Stimulated activated CD4-positive, alpha-beta T cell treated with anti-CD3 and anti-CD28 coated beads, Interleukin-15, amount 100 ng/mL, for 24 hours (primary cell): ENCODE measurements around the gene CALM3.

ENCODE experiments used
- DNase-seq: peaks from one replicate; pipeline ENCODE4 v3.0.0-alpha.2; 2020

CALM3 gene

DNA sequence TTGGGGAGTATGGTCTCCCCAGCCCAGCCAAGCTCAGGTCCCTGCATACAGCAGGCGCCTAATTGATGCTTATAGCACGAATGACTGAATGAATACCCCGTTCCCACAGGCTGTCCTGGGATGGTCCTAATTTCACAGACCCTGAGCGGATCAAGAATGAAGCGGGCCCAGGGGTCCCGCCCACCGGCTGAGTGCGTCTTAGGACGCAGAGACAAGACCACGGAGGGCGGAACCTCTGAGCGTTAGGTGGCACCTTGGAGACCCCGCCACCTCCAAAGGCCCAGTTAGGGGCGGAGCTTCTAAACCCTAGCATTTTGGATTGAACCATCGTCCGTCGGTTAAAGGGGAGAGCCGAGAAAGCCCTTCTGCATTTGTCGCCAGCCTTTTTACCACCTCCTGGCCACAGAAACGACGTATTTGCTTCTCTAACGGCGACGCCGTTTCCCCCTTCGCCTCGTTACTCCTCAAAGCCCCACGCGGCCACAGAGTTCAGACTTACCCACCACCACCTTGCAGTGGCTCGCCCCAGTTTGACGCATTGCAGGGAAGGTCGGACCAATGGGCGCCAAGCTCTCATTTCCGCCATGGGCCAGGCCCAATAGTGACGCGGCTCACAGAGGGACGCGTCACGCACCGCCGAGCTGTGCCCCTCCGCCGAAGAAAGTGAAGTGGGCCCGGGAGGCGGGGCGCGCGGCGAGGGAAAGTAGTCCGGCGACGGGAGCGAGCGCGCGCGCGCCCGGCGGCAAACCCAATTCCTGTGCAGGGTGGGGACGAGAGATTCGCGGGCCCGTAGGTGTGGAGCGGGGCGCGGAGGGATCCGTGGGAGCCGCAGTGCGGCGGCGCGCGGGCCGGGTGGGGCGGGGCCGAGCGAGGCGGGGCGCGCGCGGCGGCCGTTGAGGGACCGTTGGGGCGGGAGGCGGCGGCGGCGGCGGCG is 479 bp upstream of the CALM3 start:
- peak; percentile 98 for DNase-seq

DNA sequence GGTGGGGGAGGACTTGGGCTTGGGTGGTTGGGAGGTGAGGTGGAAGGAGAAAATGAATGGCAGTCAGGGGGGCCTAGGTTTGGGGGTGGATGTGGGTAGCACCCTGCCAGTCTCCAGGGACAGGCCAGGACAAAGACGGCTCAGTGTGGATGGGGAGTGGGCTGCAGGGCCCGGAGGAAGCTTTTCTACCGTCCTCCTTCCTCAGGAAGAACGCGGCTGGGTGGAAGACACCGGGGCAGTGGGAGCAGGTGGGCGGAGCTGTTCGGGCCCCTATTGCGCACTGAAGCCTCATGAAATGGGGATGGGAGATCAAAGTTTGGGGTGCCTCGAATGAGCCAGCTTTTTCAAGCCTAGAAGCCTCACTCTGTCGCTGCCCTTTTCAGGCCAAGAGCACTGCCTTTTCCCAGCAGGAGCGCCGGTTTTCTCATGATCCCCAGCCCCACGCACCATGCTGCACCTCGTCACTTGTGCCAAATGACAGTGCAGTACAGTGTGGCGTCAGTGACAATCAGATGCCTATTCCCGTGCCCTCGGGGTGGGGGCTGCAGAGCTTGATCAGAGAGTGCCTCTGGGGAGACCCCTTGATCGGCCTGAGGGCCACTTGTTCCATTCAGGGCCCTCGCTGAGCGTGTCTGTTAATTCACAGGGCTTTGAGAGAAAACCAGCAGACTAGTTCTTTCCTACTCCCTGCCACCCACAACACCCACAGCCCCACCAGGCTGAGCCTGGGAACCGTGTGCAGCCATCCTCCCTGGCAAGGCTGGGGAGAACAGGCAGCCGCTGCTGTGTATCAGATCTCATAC is 1.5 kb downstream of the CALM3 start:
- peak; percentile 81 for DNase-seq

GRCh38 chr19:46603195-46603637 is 2.1 kb downstream of the CALM3 start:
- DNase-seq, result no peak

DNA sequence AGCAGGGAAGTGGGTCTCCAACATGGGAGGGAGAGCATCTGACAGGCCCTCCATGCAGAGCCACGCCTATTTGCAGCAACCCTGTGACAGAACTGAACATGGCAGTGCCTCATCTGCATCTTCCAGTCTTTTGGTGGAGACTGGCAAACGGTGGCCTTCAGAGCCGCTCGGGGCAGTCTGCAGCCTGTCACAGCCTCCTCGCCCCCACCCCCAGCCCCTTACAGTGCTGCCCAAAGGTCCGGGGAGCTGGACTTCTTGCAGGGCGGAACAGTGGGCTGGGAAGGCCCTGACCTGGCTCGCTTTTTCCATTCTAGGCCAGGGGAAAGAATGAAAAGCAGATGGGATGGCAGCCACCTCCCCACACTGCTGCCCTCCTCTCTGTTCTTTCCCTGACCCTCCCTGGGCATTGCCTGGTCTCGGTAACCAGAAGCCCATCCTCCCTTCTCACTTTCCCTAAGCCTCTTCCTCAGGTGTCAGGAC is 2.7 kb downstream of the CALM3 start:
- no peak for DNase-seq

DNA sequence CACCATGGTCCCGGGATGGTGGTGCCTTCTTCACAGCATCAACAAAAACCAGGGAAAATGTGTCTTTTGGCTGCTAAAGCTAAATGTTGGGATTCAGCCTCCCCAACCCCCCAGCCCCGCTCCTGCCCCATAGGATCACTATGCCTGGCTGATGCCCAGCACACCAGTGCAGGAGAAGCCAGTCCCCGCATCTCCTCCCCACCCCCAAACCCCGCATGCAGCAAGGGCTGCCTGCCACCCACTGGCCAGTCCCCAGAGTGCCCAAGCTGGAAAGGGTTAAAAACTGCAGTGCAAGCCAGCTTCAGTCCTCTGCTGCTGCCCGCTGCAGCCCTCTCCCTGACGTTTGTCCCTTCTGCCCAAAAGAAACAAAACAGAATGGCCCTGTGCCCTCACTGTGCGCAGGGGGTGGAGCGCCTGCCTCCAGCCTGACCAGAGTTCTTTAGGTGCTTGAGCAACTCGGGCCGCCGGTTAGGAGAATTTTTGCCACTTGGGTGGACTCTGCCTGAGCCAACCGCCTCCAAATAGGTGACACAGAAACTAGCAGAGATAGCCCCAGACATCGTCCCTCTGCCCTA is 3.7 kb downstream of the CALM3 start:
- DNase-seq, result no peak

DNA sequence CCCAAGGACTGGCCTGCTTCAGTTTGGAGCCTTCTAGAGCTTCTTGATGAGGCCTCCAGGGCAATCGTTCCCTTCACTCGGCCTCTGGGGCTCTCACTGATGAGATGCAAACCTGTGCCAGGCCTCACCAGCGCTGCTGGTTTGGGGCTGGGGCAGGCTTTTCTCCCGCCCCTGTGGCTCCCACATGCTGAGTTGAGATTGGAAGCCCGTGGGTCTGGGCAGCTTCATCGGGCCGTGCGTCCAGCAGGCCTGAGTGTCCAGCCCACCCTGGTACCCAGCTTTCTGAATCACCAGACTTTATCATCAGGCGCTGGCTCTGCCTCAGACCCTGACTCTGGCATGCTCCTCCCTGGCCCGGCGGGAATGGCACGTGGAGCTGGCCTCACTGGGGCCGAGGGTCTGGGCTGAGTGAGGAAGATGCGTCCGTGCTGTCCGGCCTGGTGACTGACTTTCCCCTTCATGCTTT is 4.3 kb downstream of the CALM3 start:
- DNase-seq, result no peak

GRCh38 chr19:46606019-46606418 is 4.9 kb downstream of the CALM3 start:
- no peak for DNase-seq

DNA sequence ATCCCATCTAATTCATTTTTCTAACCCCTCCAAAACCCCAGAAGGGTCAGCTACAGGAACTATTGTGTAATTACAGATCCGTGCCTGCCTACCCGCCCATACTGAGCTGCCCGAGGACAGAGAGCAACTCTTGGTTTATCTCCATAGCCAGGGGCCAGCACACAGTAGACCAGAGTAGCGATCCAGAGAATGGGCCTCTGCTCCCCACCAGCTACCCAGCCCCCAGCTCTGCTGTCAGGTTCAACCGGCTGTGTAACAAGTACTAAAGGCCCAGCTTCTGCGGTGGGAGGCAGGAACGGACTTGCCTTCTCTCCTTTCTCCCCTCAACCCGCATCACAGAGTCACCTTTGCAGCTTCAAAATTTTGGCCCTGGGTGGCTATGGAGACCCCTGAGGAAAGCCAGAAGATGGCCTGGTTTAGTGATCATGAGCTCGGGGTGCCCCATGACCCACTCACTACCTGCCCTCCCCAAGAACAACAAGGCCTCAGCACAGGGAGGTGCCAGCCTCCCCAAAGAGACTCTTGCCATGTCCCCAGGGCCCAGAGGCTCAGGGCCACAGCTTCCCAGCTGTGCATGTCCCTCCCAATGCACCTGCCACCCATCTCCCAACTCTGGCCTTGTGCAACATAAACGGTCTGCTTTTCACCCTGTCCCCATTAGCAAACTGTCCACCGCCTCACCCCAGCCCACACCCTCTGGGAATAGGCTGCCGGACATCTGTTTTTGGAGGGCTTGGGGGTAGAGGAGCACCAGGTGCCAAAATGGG is 5.7 kb downstream of the CALM3 start:
- no peak for DNase-seq

DNA sequence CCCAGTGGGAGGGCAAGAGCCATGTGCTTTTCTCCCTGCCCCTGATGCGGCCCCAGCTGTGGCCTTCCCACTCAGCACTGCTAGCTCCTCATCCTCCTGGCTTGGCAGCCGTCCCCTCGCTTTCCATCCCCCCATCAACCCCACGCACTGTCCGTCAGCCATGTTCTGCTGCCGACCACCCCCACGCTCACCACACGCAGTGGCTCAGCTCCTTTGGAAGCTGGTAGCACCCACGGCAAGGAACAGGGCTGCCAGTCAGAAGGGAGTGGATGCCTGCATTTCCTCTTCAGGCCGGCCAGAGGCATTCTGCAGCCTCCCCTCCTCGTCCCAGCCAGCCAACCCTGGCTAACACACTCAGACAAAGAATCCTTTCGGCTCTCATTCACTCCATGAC is 6.3 kb downstream of the CALM3 start:
- no peak for DNase-seq

DNA sequence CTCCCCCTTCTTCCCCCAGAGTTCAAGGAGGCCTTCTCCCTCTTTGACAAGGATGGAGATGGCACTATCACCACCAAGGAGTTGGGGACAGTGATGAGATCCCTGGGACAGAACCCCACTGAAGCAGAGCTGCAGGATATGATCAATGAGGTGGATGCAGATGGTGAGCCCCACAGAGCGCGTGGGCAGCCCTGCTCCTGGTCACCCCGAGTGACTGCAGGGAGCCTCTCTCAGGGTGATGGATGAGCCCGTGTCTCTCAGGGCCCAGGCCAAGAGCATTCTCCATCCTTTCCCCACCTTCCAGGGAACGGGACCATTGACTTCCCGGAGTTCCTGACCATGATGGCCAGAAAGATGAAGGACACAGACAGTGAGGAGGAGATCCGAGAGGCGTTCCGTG is 7.0 kb downstream of the CALM3 start:
- DNase-seq, result no peak

- DNase-seq, result no peak
These were observed 7.6 kb downstream of the CALM3 start for GRCh38 chr19:46608581-46609345.

- DNase-seq, result no peak
These were observed 8.6 kb downstream of the CALM3 start for GRCh38 chr19:46609511-46610412.

- no peak for DNase-seq
These were observed 9.3 kb downstream of the CALM3 start for GRCh38 chr19:46610413-46610775.

GRCh38 chr19:46610851-46611770 is 10.0 kb downstream of the CALM3 start:
- peak; percentile 52 for DNase-seq

DNA sequence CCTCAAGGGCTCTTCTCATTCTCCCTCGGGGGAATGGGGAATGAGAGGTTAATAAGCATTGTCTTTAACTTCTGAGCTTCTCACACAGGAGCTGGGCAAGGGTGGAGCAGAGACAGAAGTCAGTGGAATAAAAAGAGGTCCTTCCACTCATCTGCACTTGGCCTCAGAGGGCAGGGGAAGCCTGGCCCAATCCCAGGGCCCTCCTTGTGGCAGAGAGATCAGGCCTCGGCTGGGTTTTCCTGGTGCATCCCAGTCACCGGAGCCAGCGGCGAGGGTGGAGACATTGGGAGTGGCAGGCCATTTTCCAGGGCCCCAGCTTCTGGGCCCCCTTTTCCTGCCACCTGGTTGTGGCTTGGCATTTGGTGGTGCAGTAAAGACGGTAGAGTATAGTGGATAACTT is 10.6 kb downstream of the CALM3 start:
- DNase-seq, result no peak

GRCh38 chr19:46613525-46613924 is 12.4 kb downstream of the CALM3 start:
- no peak for DNase-seq

GRCh38 chr19:46614114-46614722 is 13.1 kb downstream of the CALM3 start:
- DNase-seq, result peak; percentile 89

GRCh38 chr19:46615966-46616365 is 14.8 kb downstream of the CALM3 start:
- DNase-seq, result no peak
